Activated gamma-delta T cell treated with anti-CD3 and anti-CD28 coated beads, Interleukin-2, amount 50 U/mL, for 16 hours (primary cell): ENCODE data around the gene HSPB2.
"Not testable (repeated sequence)": the region's sequence is repeated elsewhere in the genome, so short reads cannot be mapped to it uniquely, and the experiment has no call there.

Experiments
- DNase-seq: peaks from one replicate; pipeline ENCODE4 v3.0.0-alpha.2; 2020; ENCODE audit warnings: low read depth

The HSPB2 gene

DNA sequence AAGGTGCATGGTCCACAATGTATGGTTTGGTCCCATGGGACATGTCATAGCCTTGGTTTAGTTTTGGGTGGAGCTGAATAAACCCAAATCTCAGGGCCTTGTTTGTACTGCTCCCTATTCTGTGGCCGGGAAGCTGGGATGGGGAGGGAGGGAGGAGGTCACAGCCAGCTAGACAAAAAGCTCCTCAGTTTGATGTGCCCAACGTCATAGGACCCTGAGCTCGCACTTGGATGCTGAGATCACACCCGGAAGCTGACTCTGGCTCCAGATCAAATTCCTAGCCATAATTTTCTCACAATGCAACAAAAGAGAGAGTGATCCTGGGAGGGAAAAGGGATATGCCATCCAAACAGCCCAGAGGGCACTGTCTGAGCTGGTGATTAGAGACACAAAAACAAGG, 1.5 kb downstream of the HSPB2 start:
- no peak for DNase-seq

DNA sequence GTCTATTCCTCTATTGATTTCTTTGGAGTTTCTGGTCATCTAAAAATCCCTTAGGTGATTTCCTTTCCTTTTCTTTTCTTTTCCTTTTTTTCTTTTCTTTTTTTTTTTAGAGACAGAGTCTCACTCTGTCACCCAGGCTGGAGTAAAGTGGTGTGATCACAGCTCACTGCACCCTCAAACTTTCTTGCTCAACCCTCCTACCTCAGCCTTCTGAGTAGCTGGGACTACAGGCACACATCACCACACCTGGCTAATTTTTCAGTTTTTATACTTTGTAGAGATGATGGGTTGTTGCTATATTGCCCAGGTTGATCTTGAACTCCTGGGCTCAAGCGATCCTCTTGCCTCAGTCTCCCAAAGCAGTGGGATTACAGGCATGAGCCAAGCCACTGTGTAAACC, 4.2 kb downstream of the HSPB2 start:
- DNase-seq = no peak

DNA sequence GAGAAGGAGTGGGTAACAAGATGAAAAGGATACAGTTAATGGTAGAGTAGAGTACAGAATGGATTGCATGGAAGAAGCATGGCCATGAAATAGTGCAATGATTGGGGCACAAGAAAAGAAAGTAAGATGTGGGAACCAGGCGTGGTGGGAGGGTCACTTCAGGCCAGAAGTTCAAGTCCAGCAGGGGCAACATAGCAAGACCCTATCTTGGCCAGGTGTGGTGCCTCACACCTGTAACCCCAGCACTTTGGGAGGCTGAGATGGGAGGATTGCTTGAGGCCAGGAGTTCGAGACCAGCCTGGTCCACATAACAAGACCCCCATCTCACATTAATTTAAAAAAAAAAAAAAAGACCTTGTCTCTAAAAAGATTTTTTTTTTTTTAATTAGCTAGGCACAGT, 4.8 kb downstream of the HSPB2 start:
- DNase-seq = no peak

DNA sequence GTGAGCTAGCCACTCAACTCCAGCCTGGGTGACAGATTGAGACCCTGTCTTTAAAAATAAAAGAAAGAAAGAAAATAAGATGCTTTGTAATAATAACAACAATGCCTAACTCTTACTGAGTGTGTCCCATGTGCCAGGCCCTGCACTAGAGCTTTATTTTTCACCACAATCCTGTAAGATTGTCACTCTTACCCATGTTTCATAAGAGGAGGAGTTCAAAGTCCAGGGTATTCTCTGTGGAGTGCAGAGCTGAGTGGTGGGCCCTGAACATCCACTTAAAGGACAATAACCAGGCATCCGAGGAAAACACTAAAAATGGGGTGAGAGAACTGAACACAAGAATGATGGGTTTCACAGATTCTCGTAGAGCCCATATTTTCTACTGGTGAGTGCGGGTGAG, 5.3 kb downstream of the HSPB2 start:
- DNase-seq = no peak

DNA sequence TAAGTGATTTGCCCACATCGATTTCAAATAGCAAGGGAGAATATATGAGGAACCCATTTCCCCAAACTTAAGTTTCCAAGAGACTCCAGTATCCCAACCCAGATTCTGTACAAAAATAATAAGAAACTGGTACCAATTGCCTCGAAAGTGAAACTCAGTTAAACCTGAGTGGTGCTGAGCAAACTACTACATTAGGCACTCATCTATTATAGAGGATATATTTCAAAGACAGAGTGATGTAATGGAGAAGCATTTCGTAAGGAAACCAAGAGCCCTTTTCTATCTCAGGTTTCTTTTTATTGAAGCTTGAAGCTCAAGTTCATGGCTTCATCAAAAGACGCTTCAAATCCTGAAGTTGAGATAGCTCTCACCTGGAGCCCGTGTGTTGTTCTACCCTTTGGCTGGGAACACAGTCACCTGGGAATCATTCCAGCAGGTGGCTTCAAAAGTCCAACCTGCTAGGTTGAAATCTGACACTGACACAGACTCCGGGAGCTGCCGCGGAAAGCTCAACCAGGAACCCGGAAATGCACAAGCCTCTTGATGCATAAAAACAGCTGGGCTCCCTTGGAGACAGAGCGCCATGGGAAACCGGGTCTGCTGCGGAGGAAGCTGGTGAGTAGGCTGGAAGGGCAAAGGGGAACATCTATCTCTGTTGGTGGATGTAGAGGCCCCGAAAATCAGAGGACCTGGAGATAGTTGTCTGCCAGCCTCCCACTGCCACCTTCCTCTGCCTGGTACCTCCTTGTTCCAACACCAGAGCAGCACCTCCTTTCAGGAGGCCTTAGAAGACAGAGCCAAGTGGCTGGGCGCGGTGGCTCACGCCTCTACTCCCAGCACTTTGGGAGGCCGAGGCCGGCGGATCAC, 6.1 kb downstream of the HSPB2 start, which contains the start of gene C11orf52:
C11orf52 (plus strand) TSS at position 524 of the 867 bp plus-strand sequence; CDS start at position 584, 60 bp downstream.
- no peak for DNase-seq

DNA sequence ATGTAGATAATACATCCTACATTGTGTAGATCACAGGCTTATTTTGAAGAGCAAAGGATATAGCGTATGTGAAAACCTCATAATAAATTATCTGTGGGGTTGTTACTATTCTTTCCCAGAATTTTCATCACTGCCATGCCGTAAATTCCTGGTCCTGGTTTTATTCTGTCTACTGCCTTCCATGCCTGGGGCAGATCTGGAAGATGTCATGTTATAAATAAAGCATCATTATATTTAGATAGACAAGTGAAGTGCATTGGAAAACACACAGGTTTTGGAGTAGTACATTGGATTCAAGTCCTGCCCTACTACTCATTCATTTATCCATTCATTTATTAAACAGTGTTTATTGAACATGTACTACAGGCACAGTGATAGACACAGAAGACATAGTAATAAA, 8.4 kb downstream of the HSPB2 start:
- DNase-seq = no peak

DNA sequence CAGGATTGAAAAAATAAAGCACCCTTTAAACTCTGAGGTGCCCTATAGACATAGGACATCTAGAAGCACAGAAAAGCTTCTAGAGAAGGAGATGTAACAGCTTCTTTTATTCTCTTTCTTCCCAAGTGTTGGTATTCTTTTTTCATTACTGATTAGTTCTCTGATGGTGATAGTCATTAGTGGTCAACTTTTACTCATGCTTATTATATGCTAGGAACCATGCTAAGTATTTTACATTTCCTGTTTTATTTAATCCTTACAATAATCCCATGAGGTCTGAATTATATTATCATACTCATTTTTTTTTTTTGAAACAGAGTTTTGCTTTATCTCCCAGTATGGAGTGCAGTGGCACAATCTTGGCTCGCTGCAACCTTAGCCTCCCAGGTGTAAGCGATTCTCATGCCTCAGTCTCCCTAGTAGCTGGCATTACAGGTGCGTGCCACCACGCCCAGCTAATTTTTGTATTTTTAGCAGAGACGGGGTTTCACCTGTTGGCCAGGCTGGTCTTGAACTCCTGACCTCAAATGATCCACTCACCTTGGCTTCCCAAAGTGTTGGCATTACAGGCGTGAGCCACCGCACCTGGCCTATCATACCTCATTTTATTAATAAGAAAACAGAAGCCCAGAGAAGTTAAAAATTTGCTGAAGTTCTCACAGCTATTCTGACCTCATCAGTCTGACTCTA, 9.2 kb downstream of the HSPB2 start:
- DNase-seq = no peak

DNA sequence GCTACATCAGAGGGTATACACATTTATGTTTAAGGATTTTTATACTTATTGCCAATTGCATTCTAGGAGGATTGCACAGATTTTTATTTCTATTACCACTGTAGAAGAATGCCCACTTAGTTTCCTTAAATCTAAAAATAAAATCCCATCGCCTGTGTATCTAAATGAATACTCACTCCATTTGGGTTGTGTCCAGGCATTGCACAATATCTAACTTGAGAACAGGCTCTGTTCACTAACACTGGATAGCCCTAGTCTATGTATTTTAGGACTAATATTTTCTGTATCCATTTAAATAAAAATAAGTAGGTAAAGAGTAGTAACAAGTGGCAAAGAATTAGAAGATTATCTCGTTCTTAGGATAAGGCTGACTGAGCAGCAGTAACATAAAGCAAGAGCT, 10.3 kb downstream of the HSPB2 start:
- DNase-seq = no peak

DNA sequence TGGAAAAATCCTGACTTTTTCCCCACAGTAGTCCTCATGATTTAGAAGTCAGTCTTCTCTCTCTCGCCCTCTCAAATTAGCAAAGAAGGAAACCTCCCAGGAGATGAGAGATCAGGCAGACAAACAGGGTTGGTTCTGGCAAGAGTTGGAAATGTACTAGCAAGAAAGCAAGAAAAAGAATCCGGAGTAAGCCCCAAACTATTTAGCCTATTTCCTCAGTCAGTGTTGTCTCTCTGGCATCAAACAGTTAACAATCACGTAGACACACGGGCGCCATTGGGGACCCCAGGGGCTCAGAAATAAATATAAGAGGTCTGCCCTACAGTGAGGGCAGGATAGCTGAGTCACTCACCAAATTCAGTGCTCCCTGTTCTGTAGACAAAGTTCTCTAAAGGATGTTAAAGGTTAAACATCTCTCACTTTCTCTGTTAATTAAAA, 10.8 kb downstream of the HSPB2 start:
- DNase-seq = no peak

DNA sequence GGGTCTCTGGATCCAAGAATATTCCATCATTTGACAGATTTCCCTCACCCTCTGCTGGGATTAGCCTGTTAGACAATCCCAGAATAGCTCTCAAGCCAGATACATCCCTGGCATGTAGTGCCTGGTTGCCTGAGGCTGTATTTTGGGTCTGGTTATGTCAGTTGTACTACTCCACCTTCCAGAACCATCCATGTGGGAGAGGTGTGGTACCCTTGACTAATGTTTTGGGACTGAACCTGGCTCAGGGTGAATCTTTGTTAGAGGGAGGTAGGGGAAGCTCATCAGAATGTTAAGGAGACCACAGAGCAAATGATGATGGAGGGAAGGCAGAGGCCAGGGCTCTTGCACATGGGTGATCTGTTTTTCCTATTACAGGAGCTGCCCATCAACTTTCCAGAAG, 11.4 kb downstream of the HSPB2 start:
- DNase-seq = no peak

DNA sequence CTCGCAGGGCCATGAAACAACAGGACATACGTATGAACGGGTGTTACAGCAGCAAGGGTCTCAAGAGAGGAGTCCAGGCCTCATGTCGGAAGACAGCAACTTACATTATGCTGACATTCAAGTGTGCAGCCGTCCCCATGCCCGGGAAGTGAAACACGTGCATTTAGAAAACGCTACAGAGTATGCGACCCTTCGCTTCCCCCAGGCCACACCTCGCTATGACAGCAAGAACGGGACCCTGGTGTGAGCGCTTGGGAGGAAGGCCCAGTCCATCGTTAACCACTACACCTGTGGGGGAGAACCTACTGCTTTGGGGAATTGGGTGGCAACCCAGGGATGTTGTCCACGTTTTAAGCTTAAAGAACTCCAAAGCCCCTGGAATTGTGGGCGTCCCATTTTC, 13.4 kb downstream of the HSPB2 start:
- DNase-seq = no peak

DNA sequence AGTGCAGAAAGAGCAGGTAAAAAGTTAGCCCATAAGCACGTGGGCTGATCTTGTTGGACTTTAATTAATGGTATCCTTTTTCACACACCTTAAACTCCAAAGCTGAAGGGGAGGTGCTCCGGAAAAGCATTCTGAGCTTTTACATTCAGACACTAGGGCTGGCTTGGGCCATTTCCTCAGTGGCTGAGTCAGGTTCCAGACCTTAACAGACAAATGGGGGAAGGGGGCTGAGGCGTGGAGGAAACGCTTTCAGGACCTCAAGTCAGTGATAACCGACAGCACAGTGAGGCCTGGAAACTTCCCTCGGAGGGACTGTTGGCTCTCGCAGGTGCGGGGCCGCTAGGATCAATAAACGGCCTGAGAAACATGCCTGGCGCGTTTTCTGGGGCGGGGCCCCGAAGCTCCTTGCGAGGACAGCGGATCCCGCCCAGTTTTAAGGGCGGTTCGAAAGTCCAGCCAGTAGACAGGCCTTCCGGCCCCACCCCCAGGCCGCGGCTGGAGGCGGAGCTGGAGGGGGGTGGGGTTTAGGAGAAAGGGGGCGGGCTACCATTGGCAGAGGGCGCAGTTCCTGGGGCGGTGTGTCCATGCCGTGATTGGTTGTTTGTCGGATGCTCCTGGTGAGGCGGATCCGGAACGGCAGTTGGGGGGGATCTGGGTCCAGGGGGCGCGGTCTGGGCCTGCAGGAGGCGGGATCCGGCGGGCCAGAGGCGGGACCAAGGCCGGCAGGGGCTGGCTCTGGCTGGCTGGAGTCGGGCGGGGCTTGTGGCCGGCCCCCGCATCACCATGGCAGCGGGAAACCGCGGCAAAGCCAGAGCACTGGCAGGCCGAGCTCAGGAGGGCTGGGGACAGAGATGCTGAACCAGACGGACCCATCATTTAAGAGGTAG, 14.2 kb downstream of the HSPB2 start:
- peak; percentile 92 for DNase-seq

DNA sequence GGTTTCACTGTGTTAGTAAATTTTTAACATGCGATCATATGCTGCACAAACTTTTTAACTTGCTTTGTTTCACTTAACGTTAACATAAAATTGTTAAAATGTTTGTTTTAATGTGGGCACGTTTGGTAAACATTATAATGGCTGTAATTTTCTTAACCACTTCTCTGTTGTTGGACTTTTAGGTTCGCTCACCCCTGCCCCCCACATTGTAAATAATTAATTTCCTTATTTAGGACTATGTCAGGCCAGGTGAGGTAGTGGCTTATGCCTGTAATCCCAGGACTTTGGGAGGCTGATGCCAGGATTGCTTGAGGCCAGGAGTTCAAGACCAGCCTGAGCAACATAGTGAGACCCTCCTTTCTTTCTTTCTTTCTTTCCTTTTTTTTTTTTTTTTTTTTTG, 17.9 kb downstream of the HSPB2 start:
- no peak for DNase-seq

DNA sequence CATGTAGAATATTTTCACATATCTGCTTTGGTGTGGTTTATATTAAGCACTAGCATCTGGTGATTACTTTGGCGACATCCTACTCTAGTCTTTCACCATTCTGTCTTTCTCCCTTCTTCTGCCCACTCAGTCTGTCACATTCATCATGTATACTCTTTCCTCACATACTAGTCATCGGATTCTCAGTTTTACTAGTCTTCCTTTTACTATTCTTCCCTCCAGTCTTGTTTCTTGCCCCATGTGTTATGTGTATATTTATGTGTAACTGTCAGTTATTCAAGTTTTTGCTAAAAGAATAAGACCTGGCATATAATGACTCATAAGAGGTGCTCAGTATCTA, 20.0 kb downstream of the HSPB2 start:
- no peak for DNase-seq

DNA sequence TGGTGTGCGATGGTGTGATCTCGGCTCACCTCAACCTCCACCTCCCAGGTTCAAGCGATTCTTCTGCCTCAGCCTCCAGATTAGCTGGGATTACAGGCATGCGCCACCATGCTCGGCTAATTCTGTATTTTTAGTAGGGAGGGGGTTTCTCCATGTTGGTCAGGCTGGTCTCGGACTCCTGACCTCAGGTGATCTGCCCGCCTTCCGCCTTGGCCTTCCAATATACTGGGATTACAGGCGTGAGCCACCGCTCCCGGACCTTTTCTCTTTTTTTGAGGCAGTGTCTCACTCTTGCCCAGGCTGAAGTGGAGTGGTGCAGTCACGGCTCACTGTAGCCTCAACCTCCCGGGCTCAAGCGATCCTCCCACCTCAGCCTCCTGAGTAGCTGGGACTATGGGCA, 20.6 kb downstream of the HSPB2 start:
- DNase-seq = not testable (repeated sequence)

DNA sequence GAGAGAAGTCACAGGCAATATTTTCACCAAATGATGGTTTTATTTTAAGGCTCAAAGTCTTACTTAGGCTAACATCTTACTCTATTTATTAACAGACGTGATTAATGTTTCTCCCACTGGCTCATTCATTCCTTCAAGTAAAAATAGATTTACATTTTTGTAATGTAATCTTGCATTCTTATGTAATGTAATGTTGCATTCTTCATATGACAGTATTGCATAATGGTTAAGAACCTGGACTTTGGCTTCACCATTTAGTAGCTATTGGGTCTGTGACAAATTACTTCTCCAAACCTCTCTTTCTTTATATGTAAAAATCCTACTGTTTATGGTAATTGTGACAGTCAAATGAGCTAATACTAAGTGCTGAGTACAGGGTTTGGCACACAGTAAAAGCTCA, 21.3 kb downstream of the HSPB2 start:
- DNase-seq = no peak

DNA sequence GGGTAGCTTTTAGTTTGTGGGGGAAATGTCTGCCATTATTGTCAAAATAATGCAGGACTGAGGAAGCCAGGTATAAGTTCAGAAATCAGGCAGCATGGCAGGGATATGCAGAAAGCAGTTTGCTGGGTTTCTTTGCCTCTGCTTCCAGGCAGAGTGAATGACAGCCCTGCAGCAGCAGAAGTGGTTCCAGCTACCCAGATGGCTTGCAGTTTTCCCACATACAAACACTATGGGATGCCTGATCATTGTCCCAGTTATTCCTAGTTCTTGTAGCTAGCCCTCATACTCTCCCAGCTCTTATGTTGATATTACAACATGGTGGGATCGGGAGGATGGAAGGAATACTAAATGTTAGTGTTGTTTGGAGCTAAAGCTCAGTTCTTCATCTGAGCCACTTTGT, 21.8 kb downstream of the HSPB2 start:
- DNase-seq = no peak

DNA sequence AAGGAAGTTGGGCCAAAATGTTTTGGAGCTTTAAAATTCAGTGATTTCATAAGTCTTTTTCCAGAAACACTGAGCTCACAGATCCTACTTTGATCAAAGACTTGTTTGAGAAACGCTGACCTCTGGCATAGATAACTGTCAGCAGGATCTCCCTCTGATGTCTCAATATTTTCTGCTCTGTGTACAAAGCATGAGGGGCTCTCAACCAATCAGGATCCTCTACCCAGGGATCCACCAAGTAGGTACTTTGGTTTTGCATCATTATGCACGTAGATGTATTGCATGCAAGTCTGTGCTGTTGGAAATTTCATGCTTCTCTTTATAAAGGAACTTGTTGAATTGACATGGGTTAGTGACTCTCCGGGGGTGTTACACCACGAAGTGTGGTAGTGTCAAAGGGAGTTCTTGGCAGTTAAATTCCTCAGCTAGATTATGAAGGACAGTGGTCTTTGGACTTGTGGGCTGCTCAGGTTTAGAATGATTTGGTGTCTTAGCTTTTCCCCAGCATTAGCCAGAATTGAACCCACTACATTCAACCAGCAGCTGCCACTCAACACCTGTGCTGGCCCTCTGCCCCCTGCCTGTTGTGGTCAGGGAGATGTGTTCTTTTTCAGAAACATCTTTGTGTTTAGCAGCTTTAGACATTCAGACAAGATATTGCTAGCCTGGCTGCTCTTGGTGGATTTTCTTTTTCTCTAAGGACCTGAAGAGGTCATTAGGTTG, 22.9 kb downstream of the HSPB2 start:
- no peak for DNase-seq

DNA sequence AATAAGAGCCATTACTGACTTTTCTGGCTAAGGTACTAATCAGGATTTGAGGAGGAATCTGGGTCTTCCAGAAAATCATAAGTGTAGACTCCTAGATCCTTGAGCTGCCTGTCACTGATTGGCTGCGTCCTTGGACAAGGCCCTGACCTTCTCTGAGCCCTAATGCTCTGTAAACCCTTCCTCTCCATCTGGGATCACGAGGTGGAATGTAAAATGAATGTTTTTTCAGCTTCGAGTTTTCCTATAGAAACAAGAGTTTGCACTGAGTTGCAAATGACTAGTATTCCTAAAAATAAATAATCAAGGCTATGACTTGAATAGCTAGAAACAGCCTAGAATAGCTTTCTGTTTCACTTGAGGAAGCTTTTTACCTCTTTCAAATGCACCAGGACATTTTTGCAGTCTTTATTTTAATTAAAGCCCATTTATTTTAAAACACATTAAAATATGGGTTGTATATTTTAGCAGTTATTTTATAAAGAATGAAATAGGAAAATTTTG, 23.6 kb downstream of the HSPB2 start:
- DNase-seq = no peak

DNA sequence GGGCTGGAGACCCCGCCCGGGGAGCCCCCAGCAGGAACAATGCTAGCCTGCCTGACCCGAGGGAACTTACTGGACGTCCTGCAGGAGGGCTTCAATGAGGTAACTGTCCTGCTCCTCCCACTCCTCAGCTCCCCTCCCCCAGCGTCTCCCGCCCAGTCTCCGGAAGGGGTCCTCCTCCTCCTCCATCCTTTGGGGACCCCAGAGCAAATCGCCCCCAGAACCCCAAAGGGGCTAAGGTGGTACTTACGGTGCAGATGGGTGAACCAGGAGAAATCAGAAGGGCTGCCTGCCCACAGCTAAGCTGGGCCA, 24.9 kb downstream of the HSPB2 start:
- no peak for DNase-seq

DNA sequence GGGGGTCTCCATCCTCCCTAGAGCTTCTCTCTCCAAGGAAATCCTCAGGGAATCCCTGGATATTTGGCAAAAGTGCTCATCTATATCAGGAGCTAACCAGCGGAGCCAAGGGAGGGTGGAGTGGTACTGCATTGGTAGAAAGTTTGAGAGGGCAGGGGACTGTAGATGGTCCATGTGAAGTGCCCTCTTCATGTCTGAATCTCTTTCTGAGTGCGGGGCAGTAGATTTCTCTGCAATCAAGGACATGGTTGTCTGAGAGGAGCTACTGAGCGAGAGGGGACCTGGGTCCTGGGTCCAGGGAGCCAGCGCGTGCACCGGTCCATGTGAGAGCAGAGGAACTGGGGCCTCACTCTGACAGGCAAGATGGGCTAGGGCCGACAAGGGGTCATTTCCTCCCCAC, 25.3 kb downstream of the HSPB2 start:
- DNase-seq = no peak

DNA sequence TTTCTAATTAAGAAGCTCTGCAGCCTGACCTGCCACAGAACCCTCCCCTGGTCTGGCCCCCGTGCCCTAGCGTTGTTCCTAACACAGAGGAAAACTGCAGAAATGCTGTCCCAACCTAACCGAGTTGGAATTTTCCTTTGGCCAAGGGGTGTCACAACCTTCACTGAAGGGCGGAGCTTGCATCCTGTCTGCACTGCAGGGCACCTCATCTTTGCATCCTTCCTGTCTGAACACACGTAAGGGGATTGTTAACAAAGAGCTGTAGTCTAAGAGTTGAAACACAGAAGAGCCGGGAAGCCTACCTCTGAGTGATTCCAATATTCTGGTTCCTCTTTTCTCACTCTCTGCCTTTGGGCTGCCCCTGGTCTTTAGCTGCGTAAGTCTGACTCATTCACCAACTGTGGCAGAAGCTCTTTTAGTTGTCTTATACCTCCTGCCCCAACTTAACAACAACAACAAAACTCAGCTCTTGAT, 26.2 kb downstream of the HSPB2 start:
- no peak for DNase-seq
